Neuronal stem cell (in vitro differentiated cells): ENCODE results near the gene CDKN1A.

Source experiments
- DNase-seq: peaks from one replicate; pipeline ENCODE4 v3.0.0-alpha.2; 2013; ENCODE audit warnings: low spot score
- H2AFZ ChIP-seq: one replicate; pipeline ENCODE4 v1.6.1; 2013; ENCODE audit warnings: mild to moderate bottlenecking, low read length, inconsistent platforms
- H2AK5ac ChIP-seq: 2 replicates; pipeline ENCODE4 v1.6.1; 2013; ENCODE audit warnings: low read depth, mild to moderate bottlenecking, inconsistent platforms, low read length, moderate library complexity, mixed read lengths
- H2BK120ac ChIP-seq: 2 replicates; pipeline ENCODE4 v1.6.1; 2013; ENCODE audit warnings: low read depth, mild to moderate bottlenecking, inconsistent platforms, low read length, moderate library complexity, mixed read lengths
- H2BK12ac ChIP-seq: one replicate; pipeline ENCODE4 v1.6.1; 2013; ENCODE audit warnings: low read length, inconsistent platforms
- H2BK15ac ChIP-seq: 2 replicates; pipeline ENCODE4 v1.6.1; 2013; ENCODE audit warnings: mild to moderate bottlenecking, low read length, inconsistent platforms, mixed read lengths
- H2BK5ac ChIP-seq: one replicate; pipeline ENCODE4 v1.6.1; 2013; ENCODE audit warnings: inconsistent platforms, mild to moderate bottlenecking, low read length, moderate library complexity
- H3K14ac ChIP-seq: one replicate; pipeline ENCODE4 v1.6.1; 2013; ENCODE audit warnings: low read length, inconsistent platforms
- H3K18ac ChIP-seq: 2 replicates; pipeline ENCODE4 v1.6.1; 2013; ENCODE audit warnings: low read length, inconsistent platforms
- H3K23ac ChIP-seq: 2 replicates; pipeline ENCODE4 v1.6.1; 2013; ENCODE audit warnings: low read depth, mild to moderate bottlenecking, mixed read lengths, low read length, inconsistent platforms; ENCODE audit not compliant: poor library complexity
- H3K27ac ChIP-seq: replicated peaks from 3 replicates; pipeline ENCODE4 v1.5.1; 2013; ENCODE audit warnings: low read length, inconsistent platforms
- H3K27me3 ChIP-seq, 3 experiments: 2 replicates each; pipeline ENCODE4 v1.6.1; 2013; ENCODE audit warnings: low read length in 3 of 3, mild to moderate bottlenecking in 2 of 3, inconsistent platforms in 1 of 3, low read depth in 1 of 3, mixed read lengths in 1 of 3, moderate library complexity in 1 of 3; ENCODE audit not compliant: control insufficient read depth in 3 of 3, insufficient read depth in 3 of 3
- H3K36me3 ChIP-seq, 2 donors: replicated peaks in 1 of 2; 2 replicates each; pipeline ENCODE4 v1.6.1; 2013; ENCODE audit warnings: low read length in 2 of 2; ENCODE audit not compliant: control insufficient read depth in 2 of 2, insufficient read depth in 2 of 2
- H3K4ac ChIP-seq: 2 replicates; pipeline ENCODE4 v1.6.1; 2013; ENCODE audit warnings: inconsistent platforms, mild to moderate bottlenecking, low read length, moderate library complexity
- H3K4me1 ChIP-seq, 2 donors: 1 replicate in 1 of 2; 2 replicates in 1 of 2; pipeline ENCODE4 v1.6.1; 2013; ENCODE audit warnings: low read length in 2 of 2, low read depth in 1 of 2; ENCODE audit not compliant: control insufficient read depth in 2 of 2, insufficient read depth in 1 of 2
- H3K4me2 ChIP-seq: one replicate; pipeline ENCODE4 v1.6.1; 2013; ENCODE audit warnings: mild to moderate bottlenecking, low read length, inconsistent platforms; ENCODE audit not compliant: insufficient read depth, poor library complexity, severe bottlenecking
- H3K4me3 ChIP-seq, 2 donors: 2 replicates each; pipeline ENCODE4 v1.5.1; 2013; ENCODE audit warnings: low read length in 2 of 2, mild to moderate bottlenecking in 2 of 2, inconsistent platforms in 1 of 2, moderate library complexity in 1 of 2
- H3K79me1 ChIP-seq: one replicate; pipeline ENCODE4 v1.6.1; 2013; ENCODE audit warnings: low read depth, mild to moderate bottlenecking, inconsistent platforms, low read length, moderate library complexity
- H3K9ac ChIP-seq: one replicate; pipeline ENCODE4 v1.6.1; 2013; ENCODE audit warnings: mild to moderate bottlenecking, low read depth, low read length, inconsistent platforms; ENCODE audit not compliant: poor library complexity
- H3K9me3 ChIP-seq, 2 donors: replicated peaks in 1 of 2; 2 replicates each; pipeline versions ENCODE3 to v1.6.1; 2013; ENCODE audit warnings: low read length in 2 of 2, mild to moderate bottlenecking in 2 of 2, inconsistent platforms in 1 of 2, low read depth in 1 of 2, mixed read lengths in 1 of 2, moderate library complexity in 1 of 2; ENCODE audit not compliant: control insufficient read depth in 2 of 2, insufficient read depth in 1 of 2
- H4K8ac ChIP-seq: one replicate; pipeline ENCODE4 v1.6.1; 2013; ENCODE audit warnings: low read depth, mild to moderate bottlenecking, inconsistent platforms, low read length, moderate library complexity
- H4K91ac ChIP-seq: one replicate; pipeline ENCODE4 v1.6.1; 2013; ENCODE audit warnings: low read length, low read depth, mild to moderate bottlenecking, inconsistent platforms; ENCODE audit not compliant: poor library complexity
- WGBS, 2 donors: extraction: QIAGEN DNeasy Blood & Tissue Kit; methylation state at CpG; one replicate each; pipeline ENCODE4 v1.1.7; 2013; ENCODE audit warnings: missing lambda C conversion rate in 2 of 2, mixed read lengths in 1 of 2; ENCODE audit not compliant: insufficient read length in 2 of 2, insufficient replicate concordance in 1 of 2; ENCODE audit errors: extremely low coverage in 2 of 2; 5-methylcytosine and 5-hydroxymethylcytosine counted together

Gene CDKN1A

GRCh38 chr6:36657271-36657670 is 21.2 kb upstream of the CDKN1A start:
- H2BK5ac ChIP-seq: no peak overlapping the region
- no peak overlapping the region for H3K4me2 ChIP-seq
- no peak overlapping the region for H2BK12ac ChIP-seq
- no peak overlapping the region for H3K4me3 ChIP-seq
- H3K14ac ChIP-seq: no peak overlapping the region
- H2AK5ac ChIP-seq: no peak overlapping the region
- H3K9me3 ChIP-seq: no peaks in the 10 kb centered on the region
- no CpG with 5 or more reads among the region's 1 CpG for WGBS, 2 donors
- no peak overlapping the region for H2BK15ac ChIP-seq
- no peak for DNase-seq
- H3K27me3 ChIP-seq: peaks cover 0 to 2% (median 0%) of the 10 kb centered on the region in 3 experiments
- H4K8ac ChIP-seq: no peak overlapping the region
- no peaks in the 10 kb centered on the region for H3K79me1 ChIP-seq
- no peak overlapping the region for H3K18ac ChIP-seq
- no peak overlapping the region for H2AFZ ChIP-seq
- no peak overlapping the region for H3K27ac ChIP-seq
- H3K4ac ChIP-seq: no peak overlapping the region
- H3K9ac ChIP-seq: no peak overlapping the region
- no peak overlapping the region for H3K23ac ChIP-seq
- H3K36me3 ChIP-seq: no peaks in the 10 kb centered on the region
- H3K4me1 ChIP-seq: peaks cover 5 to 6% of the 10 kb centered on the region in 2 donors
- no peak overlapping the region for H4K91ac ChIP-seq
- no peak overlapping the region for H2BK120ac ChIP-seq

GRCh38 chr6:36657942-36658544 is 20.5 kb upstream of the CDKN1A start:
- no CpG with 5 or more reads among the region's 1 CpG for WGBS, 2 donors

GRCh38 chr6:36659271-36659670 is 19.2 kb upstream of the CDKN1A start:
- Histone ChIP-seq H2BK5ac (no peak overlapping the region), H2AK5ac (no peak overlapping the region)
- no CpG with 5 or more reads among the region's 1 CpG for WGBS, 2 donors

More at GRCh38 chr6:36657942-36658544, 20.5 kb upstream of the CDKN1A start:
- no peak for DNase-seq
- Histone ChIP-seq H3K36me3 (no peaks in the 10 kb centered on the region), H3K4me1 (peaks cover 6 to 8% of the 10 kb centered on the region in 2 donors), H3K27ac (no peak overlapping the region), H3K9ac (no peak overlapping the region), H3K4me3 (no peak overlapping the region), H2AFZ (no peak overlapping the region), H2BK15ac (no peak overlapping the region), H2BK120ac (no peak overlapping the region), H4K91ac (no peak overlapping the region), H3K9me3 (no peaks in the 10 kb centered on the region), H2BK12ac (no peak overlapping the region), H4K8ac (no peak overlapping the region), H3K79me1 (no peaks in the 10 kb centered on the region), H2AK5ac (no peak overlapping the region), H3K4ac (no peak overlapping the region), H3K18ac (no peak overlapping the region), H3K27me3 (peaks cover 0 to 2% (median 0%) of the 10 kb centered on the region in 3 experiments), H2BK5ac (no peak overlapping the region), H3K23ac (no peak overlapping the region), H3K4me2 (no peak overlapping the region), H3K14ac (no peak overlapping the region)

DNA sequence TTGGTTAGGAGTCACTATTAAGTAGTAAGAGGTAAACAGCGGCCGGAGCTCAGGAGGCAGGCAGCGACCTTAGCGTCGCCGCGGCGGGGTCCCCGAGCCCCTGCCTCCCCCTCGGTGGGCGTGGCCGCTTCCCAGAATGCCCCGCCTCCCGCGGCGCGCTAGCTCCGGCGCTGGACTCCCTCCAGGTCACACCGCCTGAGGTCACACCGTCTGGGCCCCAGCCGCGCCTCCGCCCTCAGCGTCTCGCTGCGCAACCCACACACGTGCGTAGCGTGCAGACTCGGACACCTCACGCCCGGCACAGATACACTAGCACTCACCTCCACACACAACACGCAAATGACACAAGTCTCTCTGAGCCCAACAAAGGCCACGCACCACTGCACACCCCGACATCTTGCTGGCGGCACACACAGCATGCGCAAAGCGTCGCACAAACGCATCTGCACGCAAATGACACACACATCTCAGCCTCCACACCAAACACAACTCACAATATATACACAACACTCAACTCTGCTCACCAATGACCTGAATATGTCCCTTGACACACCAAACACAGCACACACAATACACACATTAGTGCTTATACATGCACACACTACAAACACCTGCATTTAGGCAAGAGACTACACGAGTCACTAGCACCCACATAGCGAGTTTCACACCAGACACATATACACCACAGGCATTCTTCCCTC is 17.6 kb upstream of the CDKN1A start:
- no peak overlapping the region for H3K23ac ChIP-seq
- no peak overlapping the region for H2BK120ac ChIP-seq
- peak overlapping the region; percentile 10 for H3K9ac ChIP-seq
- H2AFZ ChIP-seq: no peak overlapping the region
- peak overlapping the region; percentile 53 for H3K18ac ChIP-seq
- peaks cover 0 to 2% (median 0%) of the 10 kb centered on the region in 3 experiments for H3K27me3 ChIP-seq
- no peak overlapping the region for H4K8ac ChIP-seq
- DNase-seq: peak; percentile 57
- no peaks in the 10 kb centered on the region for H3K79me1 ChIP-seq
- peak overlapping the region; percentile 29 for H3K4me2 ChIP-seq
- no peak overlapping the region for H3K27ac ChIP-seq
- no CpG with 5 or more reads among the region's 44 CpGs for WGBS, 2 donors
- H2BK5ac ChIP-seq: no peak overlapping the region
- no peak overlapping the region for H3K4ac ChIP-seq
- H2BK12ac ChIP-seq: no peak overlapping the region
- H3K9me3 ChIP-seq: no peaks in the 10 kb centered on the region
- H3K4me1 ChIP-seq: peaks cover 5 to 9% of the 10 kb centered on the region in 2 donors
- H2AK5ac ChIP-seq: no peak overlapping the region
- peak overlapping the region in 1 of 2 donors; percentile 48 for H3K4me3 ChIP-seq
- H3K14ac ChIP-seq: peak overlapping the region; percentile 87
- H4K91ac ChIP-seq: no peak overlapping the region
- no peaks in the 10 kb centered on the region for H3K36me3 ChIP-seq
- no peak overlapping the region for H2BK15ac ChIP-seq

More at GRCh38 chr6:36659271-36659670, 19.2 kb upstream of the CDKN1A start:
- Histone ChIP-seq H2BK15ac (no peak overlapping the region), H3K79me1 (no peaks in the 10 kb centered on the region), H3K36me3 (no peaks in the 10 kb centered on the region), H3K9ac (no peak overlapping the region), H3K18ac (no peak overlapping the region), H3K4me2 (no peak overlapping the region), H3K4me3 (peak overlapping the region in 1 of 2 donors; percentile 69), H3K4ac (no peak overlapping the region), H3K4me1 (peaks cover 9% of the 10 kb centered on the region in 2 donors), H4K91ac (no peak overlapping the region), H3K23ac (no peak overlapping the region), H3K9me3 (no peaks in the 10 kb centered on the region), H3K27ac (no peak overlapping the region), H2BK120ac (no peak overlapping the region), H3K27me3 (peaks cover 0 to 2% (median 0%) of the 10 kb centered on the region in 3 experiments), H2AFZ (no peak overlapping the region), H3K14ac (no peak overlapping the region), H2BK12ac (no peak overlapping the region), H4K8ac (no peak overlapping the region)
- no peak for DNase-seq
